ENCODE data around the gene MRPL49. TPM values are rescaled to one million over a fixed set of nuclear protein-coding genes. Genes with fewer than 3 reads are reported as not detected.

The MRPL49 gene
- total RNA-seq, 1 donor from 2014 or later = 40.2 TPM

GRCh38 chr11:65111159-65111743, 10.9 kb upstream of the MRPL49 start:
- Mint-ChIP-seq H3K27ac (ENCODE audit: unreplicated experiment) (no peak overlapping the region), H3K36me3 (ENCODE audit: low read depth, unreplicated experiment) (peaks cover 20% of the 10 kb centered on the region), H3K9me3 (ENCODE audit: unreplicated experiment) (no peaks in the 10 kb centered on the region), H3K4me1 (ENCODE audit: unreplicated experiment) (peaks cover 6% of the 10 kb centered on the region), H3K27me3 (ENCODE audit: unreplicated experiment) (peaks cover 20% of the 10 kb centered on the region), H3K4me3 (ENCODE audit: unreplicated experiment) (peak overlapping the region; percentile 93)
- no peak for TF ChIP-seq CTCF (IDR thresholded peaks at IDR 0.05; ENCODE audit: unreplicated experiment)
- no peak for DNase-seq (ENCODE audit: low spot score)

DNA sequence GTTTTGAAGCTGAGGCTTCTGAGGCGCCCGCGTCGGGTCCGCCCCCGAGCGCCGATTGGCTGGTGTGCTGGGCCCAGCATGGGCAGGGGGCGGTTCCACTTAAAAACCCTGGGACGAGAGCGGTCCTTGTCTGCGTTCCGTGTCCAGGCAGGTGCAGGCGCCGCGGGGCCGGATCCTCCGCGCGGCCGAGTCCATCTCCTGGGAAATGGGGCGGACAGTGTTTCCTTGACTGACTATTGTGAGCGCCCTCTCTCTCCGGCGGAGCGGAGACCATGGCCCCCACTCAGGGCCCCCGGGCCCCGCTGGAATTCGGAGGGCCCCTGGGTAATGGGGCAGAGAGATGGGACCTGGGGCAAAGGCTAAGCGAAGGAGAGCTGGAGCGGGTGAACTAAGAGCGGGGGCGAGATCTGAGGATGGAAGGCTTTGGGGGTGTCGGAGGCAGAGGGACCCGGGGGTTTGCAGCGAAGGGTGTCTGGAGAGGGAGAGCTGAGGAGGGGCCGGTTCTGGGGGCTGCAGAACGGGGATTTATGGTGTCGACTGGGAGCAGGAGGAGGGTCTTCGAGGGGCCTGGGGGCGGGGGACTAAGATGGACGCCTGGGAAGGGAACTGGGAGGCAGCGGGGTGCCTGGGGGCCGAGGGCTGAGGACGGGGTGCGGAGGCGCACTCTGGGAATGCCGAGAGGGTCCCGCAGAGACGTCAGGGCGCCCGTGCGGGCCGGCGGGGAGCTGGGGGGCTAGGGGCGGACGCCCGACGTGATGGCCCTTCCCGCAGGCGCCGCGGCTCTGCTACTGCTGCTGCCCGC, 10.2 kb upstream of the MRPL49 start, which contains the start of gene TM7SF2:
Gene TM7SF2, plus strand, starts transcription at position 129 of the 802 bp plus-strand sequence. Its CDS starts 144 bp downstream, at position 273.
- H3K4me3 Mint-ChIP-seq (ENCODE audit: unreplicated experiment) = peak within 1 kb of the TSS; percentile 93

GRCh38 chr11:65112546-65113360, 9.4 kb upstream of the MRPL49 start:
- Mint-ChIP-seq H3K36me3 (ENCODE audit: low read depth, unreplicated experiment) (peaks cover 16% of the 10 kb centered on the region), H3K4me1 (ENCODE audit: unreplicated experiment) (peaks cover 6% of the 10 kb centered on the region), H3K9me3 (ENCODE audit: unreplicated experiment) (no peaks in the 10 kb centered on the region), H3K27ac (ENCODE audit: unreplicated experiment) (no peak overlapping the region), H3K27me3 (ENCODE audit: unreplicated experiment) (peaks cover 22% of the 10 kb centered on the region), H3K4me3 (ENCODE audit: unreplicated experiment) (peak overlapping the region; percentile 84)
- peak; percentile 82 for TF ChIP-seq CTCF (IDR thresholded peaks at IDR 0.05; ENCODE audit: unreplicated experiment)
- peak; percentile 61 for DNase-seq (ENCODE audit: low spot score)

More for the DNA sequence above, 10.2 kb upstream of the MRPL49 start, which contains the start of gene TM7SF2:
- Mint-ChIP-seq H3K4me1 (ENCODE audit: unreplicated experiment) (peaks cover 6% of the 10 kb centered on the region), H3K9me3 (ENCODE audit: unreplicated experiment) (no peaks in the 10 kb centered on the region), H3K27ac (ENCODE audit: unreplicated experiment) (no peak within 1 kb of the TSS), H3K27me3 (ENCODE audit: unreplicated experiment) (peaks cover 22% of the 10 kb centered on the region), H3K36me3 (ENCODE audit: low read depth, unreplicated experiment) (peaks cover 16% of the 10 kb centered on the region)
- no peak for TF ChIP-seq CTCF (IDR thresholded peaks at IDR 0.05; ENCODE audit: unreplicated experiment)
- DNase-seq (ENCODE audit: low spot score) = peak; percentile 91

- no peak for DNase-seq (ENCODE audit: low spot score)
- Mint-ChIP-seq H3K27me3 (ENCODE audit: unreplicated experiment) (peaks cover 22% of the 10 kb centered on the region), H3K4me3 (ENCODE audit: unreplicated experiment) (peak overlapping the region; percentile 84), H3K4me1 (ENCODE audit: unreplicated experiment) (peaks cover 8% of the 10 kb centered on the region), H3K27ac (ENCODE audit: unreplicated experiment) (peak overlapping the region; percentile 70), H3K9me3 (ENCODE audit: unreplicated experiment) (no peaks in the 10 kb centered on the region), H3K36me3 (ENCODE audit: low read depth, unreplicated experiment) (peaks cover 17% of the 10 kb centered on the region)
- no peak for TF ChIP-seq CTCF (IDR thresholded peaks at IDR 0.05; ENCODE audit: unreplicated experiment)
These were observed 8.8 kb upstream of the MRPL49 start for GRCh38 chr11:65113361-65113756.
